Measurements from ENCODE around the gene GCSH.

DNA sequence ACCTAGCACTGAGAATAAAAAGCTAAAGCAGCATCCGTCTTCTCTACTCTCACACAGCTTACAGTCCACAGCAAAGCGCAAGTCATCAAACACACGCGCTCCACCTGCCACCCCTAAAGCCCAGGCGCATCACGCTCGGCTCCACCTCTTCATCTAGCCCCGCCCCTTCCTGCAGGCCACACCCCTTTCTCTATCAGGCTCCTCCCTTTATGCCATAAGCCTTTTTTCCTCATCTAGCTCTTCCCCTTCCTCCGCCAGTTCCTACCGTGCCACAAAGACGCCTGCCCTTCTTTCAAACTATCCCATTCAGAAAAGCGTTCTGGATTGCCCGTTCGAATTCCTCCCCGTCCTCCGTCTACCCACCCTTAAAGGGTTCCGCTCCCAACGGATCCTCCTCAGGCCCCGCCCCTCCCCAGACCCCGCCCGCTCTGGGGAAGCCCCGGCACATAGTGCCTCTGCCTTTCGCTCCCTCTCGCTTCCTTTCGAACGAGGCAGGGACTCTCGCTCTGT lies 19.6 kb downstream of the GCSH start:
- TF ChIP-seq, protein P1, sequence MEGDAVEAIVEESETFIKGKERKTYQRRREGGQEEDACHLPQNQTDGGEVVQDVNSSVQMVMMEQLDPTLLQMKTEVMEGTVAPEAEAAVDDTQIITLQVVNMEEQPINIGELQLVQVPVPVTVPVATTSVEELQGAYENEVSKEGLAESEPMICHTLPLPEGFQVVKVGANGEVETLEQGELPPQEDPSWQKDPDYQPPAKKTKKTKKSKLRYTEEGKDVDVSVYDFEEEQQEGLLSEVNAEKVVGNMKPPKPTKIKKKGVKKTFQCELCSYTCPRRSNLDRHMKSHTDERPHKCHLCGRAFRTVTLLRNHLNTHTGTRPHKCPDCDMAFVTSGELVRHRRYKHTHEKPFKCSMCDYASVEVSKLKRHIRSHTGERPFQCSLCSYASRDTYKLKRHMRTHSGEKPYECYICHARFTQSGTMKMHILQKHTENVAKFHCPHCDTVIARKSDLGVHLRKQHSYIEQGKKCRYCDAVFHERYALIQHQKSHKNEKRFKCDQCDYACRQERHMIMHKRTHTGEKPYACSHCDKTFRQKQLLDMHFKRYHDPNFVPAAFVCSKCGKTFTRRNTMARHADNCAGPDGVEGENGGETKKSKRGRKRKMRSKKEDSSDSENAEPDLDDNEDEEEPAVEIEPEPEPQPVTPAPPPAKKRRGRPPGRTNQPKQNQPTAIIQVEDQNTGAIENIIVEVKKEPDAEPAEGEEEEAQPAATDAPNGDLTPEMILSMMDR (IDR thresholded peaks at IDR 0.05), result no peak
- TF ChIP-seq POLR2A (IDR thresholded peaks at IDR 0.05), result no peak

Data from lower leg skin (tissue), 3 donors.